ENCODE measurements around the gene RNF227. TPM values are rescaled to one million over a fixed set of nuclear protein-coding genes. Genes with fewer than 3 reads are reported as not detected.

The RNF227 gene
- total RNA-seq, 1 donor from 2014 or later = 4.0 TPM

- Mint-ChIP-seq H3K4me3 (peak overlapping the region; percentile 43), H3K36me3 (peaks cover 8% of the 10 kb centered on the region), H3K27ac (peak overlapping the region; percentile 22), H3K4me1 (peaks cover 7% of the 10 kb centered on the region), H3K9me3 (no peaks in the 10 kb centered on the region), H3K27me3 (ENCODE audit: insufficient read depth, low read depth) (peaks cover 11% of the 10 kb centered on the region)
- Histone ChIP-seq H3K4me2 (peak overlapping the region; percentile 71), H3K36me3 (no peaks in the 10 kb centered on the region), H3K4me3 (no peak overlapping the region), H4K20me1 (ENCODE audit: low read depth) (no peaks in the 10 kb centered on the region), H3F3A (ENCODE audit: low read depth) (peaks cover 14% of the 10 kb centered on the region), H3K9ac (no peak overlapping the region), H3K4me1 (peaks cover 4% of the 10 kb centered on the region), H3K79me2 (ENCODE audit: low read depth) (no peaks in the 10 kb centered on the region), H3K27ac (no peak overlapping the region), H2AFZ (replicated peaks) (peak overlapping the region; percentile 84), H3K9me3 (ENCODE audit: low read depth) (no peaks in the 10 kb centered on the region), H3K27me3 (peaks cover 87% of the 10 kb centered on the region)
- TF ChIP-seq EZH2 (IDR thresholded peaks at IDR 0.05) = peak; percentile 73
- TF ChIP-seq EZH2phosphoT487 (IDR thresholded peaks at IDR 0.05) = peak; percentile 62
- TF ChIP-seq CTCF (IDR thresholded peaks at IDR 0.05) = no peak
- DNase-seq (ENCODE audit: low spot score) = peak; percentile 90
Observed at GRCh38 chr17:7922845-7923628, 6.9 kb upstream of the RNF227 start.

- H4K20me1 ChIP-seq (ENCODE audit: low read depth) = no peaks in the 10 kb centered on the region
- H3K9me3 Mint-ChIP-seq = no peaks in the 10 kb centered on the region
- no peaks in the 10 kb centered on the region for H3K36me3 ChIP-seq
- no peak overlapping the region for H3K27ac ChIP-seq
- no peak overlapping the region for H3K9ac ChIP-seq
- peak overlapping the region; percentile 71 for H3K4me2 ChIP-seq
- H3K36me3 Mint-ChIP-seq = peaks cover 6% of the 10 kb centered on the region
- peak overlapping the region; percentile 43 for H3K4me3 Mint-ChIP-seq
- H3K79me2 ChIP-seq (ENCODE audit: low read depth) = no peaks in the 10 kb centered on the region
- H3F3A ChIP-seq (ENCODE audit: low read depth) = peaks cover 14% of the 10 kb centered on the region
- H3K4me1 Mint-ChIP-seq = peaks cover 5% of the 10 kb centered on the region
- peak overlapping the region; percentile 22 for H3K27ac Mint-ChIP-seq
- H2AFZ ChIP-seq (replicated peaks) = peak overlapping the region; percentile 84
- H3K9me3 ChIP-seq (ENCODE audit: low read depth) = no peaks in the 10 kb centered on the region
- no peak for TF ChIP-seq EZH2phosphoT487 (IDR thresholded peaks at IDR 0.05)
- TF ChIP-seq EZH2 (IDR thresholded peaks at IDR 0.05) = no peak
- no peak for TF ChIP-seq CTCF (IDR thresholded peaks at IDR 0.05)
- H3K27me3 Mint-ChIP-seq (ENCODE audit: insufficient read depth, low read depth) = peaks cover 13% of the 10 kb centered on the region
- no peak for DNase-seq (ENCODE audit: low spot score)
- H3K4me1 ChIP-seq = peaks cover 4% of the 10 kb centered on the region
- H3K27me3 ChIP-seq = peaks cover 87% of the 10 kb centered on the region
- no peak overlapping the region for H3K4me3 ChIP-seq
Observed at GRCh38 chr17:7922269-7922844, 6.3 kb upstream of the RNF227 start.

- Mint-ChIP-seq H3K9me3 (no peaks in the 10 kb centered on the region), H3K4me1 (peaks cover 19% of the 10 kb centered on the region), H3K27ac (peak overlapping the region; percentile 20), H3K36me3 (no peaks in the 10 kb centered on the region), H3K27me3 (ENCODE audit: insufficient read depth, low read depth) (peaks cover 11% of the 10 kb centered on the region), H3K4me3 (peak overlapping the region; percentile 83)
- H3K4me3 ChIP-seq = no peak overlapping the region
- TF ChIP-seq EZH2 (IDR thresholded peaks at IDR 0.05) = no peak
- TF ChIP-seq EZH2phosphoT487 (IDR thresholded peaks at IDR 0.05) = no peak
- TF ChIP-seq CTCF (IDR thresholded peaks at IDR 0.05) = no peak
- DNase-seq (ENCODE audit: low spot score) = no peak
- H2AFZ ChIP-seq (replicated peaks) = no peak overlapping the region
- H3K4me2 ChIP-seq = no peak overlapping the region
- no peak overlapping the region for H3K27ac ChIP-seq
- no peaks in the 10 kb centered on the region for H3K9me3 ChIP-seq (ENCODE audit: low read depth)
- H3K9ac ChIP-seq = no peak overlapping the region
- no peaks in the 10 kb centered on the region for H3K79me2 ChIP-seq (ENCODE audit: low read depth)
- H3K27me3 ChIP-seq = peaks cover 72% of the 10 kb centered on the region
- H4K20me1 ChIP-seq (ENCODE audit: low read depth) = peaks cover 3% of the 10 kb centered on the region
- peaks cover 4% of the 10 kb centered on the region for H3K4me1 ChIP-seq
- no peaks in the 10 kb centered on the region for H3K36me3 ChIP-seq
- H3F3A ChIP-seq (ENCODE audit: low read depth) = peaks cover 22% of the 10 kb centered on the region
Observed at GRCh38 chr17:7916808-7917207, 719 bp upstream of the RNF227 start.

Data from neural progenitor cell (in vitro differentiated cells).